Brain pericyte (primary cell): Measurements from ENCODE around the gene KRT7.
A peak's percentile ranks its signal among the peaks of the same experiment; 100 is the strongest.
"Not testable (repeated sequence)": the region's sequence is repeated elsewhere in the genome, so short reads cannot be mapped to it uniquely, and the experiment has no call there.

ENCODE experiments used
- DNase-seq: peaks from one replicate; pipeline ENCODE4 v3.0.0-alpha.2; 2012; ENCODE audit warnings: low read depth, low spot score

KRT7 gene

GRCh38 chr12:52278575-52279421 is 45.8 kb downstream of the KRT7 start:
- DNase-seq: no peak

GRCh38 chr12:52279422-52280318 is 46.6 kb downstream of the KRT7 start:
- DNase-seq: no peak

GRCh38 chr12:52280319-52280795 is 47.3 kb downstream of the KRT7 start:
- no peak for DNase-seq

GRCh38 chr12:52280796-52281560 is 47.9 kb downstream of the KRT7 start:
- peak; percentile 66 for DNase-seq

- no peak for DNase-seq
These were observed 51.6 kb downstream of the KRT7 start for GRCh38 chr12:52284562-52285171.

- no peak for DNase-seq
These were observed 52.2 kb downstream of the KRT7 start for GRCh38 chr12:52285172-52285745.

- no peak for DNase-seq
These were observed 52.9 kb downstream of the KRT7 start for GRCh38 chr12:52285851-52286530.

GRCh38 chr12:52286857-52287785 is 54.1 kb downstream of the KRT7 start:
- DNase-seq: not testable (repeated sequence)

GRCh38 chr12:52287816-52288805 is 55.1 kb downstream of the KRT7 start:
- DNase-seq: not testable (repeated sequence)

GRCh38 chr12:52290483-52291134 is 57.6 kb downstream of the KRT7 start:
- not testable (repeated sequence) for DNase-seq

- no peak for DNase-seq
These were observed 58.4 kb downstream of the KRT7 start, which contains the start of gene KRT81 for GRCh38 chr12:52291267-52291935. Gene KRT81 (minus strand): TSS chr12:52291534. CDS start chr12:52291465, 69 bp downstream.

- no peak for DNase-seq
These were observed 60.9 kb downstream of the KRT7 start for GRCh38 chr12:52293926-52294325.

GRCh38 chr12:52294803-52295202 is 61.8 kb downstream of the KRT7 start:
- DNase-seq: no peak

- DNase-seq: no peak
These were observed 62.6 kb downstream of the KRT7 start for GRCh38 chr12:52295663-52296062.

GRCh38 chr12:52296572-52297215 is 63.7 kb downstream of the KRT7 start:
- DNase-seq: no peak
